Cardiac fibroblast (primary cell): ENCODE results near the gene CRYBA4.

Source experiments
- DNase-seq, 2 donors: peaks; one replicate each; pipeline versions ENCODE4 v3.0.0 to v3.0.0-alpha.2; 2010; ENCODE audit warnings: low read depth in 2 of 2
- H3K4me3 ChIP-seq, 2 donors: replicated peaks in 1 of 2; 1 replicate in 1 of 2; 2 replicates in 1 of 2; pipeline ENCODE4 v1.5.1; 2011; ENCODE audit warnings: low read depth in 2 of 2, low read length in 2 of 2, mild to moderate bottlenecking in 2 of 2, moderate library complexity in 1 of 2
- CTCF ChIP-seq: IDR thresholded peaks from one replicate; pipeline ENCODE4 v1.5.1; 2011; ENCODE audit warnings: low read depth, mild to moderate bottlenecking, low read length, inconsistent platforms

Gene CRYBA4

DNA sequence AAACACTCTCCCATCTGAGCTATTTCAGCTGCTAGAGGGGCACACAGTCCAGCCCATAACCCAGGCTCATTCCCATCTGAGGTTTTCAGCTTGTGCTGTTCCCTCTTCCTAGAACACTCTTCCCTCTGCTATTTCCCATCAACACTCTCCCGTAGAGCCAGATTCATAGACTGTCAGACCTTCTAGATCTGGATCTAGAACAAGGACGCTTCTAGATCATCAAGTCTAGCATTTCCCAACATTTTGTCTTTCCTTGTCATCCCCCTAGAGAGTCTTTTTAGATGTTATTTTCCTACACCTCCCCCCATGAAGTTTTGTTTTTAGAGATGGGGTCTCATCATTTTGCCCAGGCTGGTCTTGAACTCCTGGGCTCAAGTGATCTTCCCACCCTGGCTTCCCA, 13.4 kb downstream of the CRYBA4 start:
- TF ChIP-seq CTCF, result no peak
- no peak for DNase-seq
- no peak overlapping the region for H3K4me3 ChIP-seq

DNA sequence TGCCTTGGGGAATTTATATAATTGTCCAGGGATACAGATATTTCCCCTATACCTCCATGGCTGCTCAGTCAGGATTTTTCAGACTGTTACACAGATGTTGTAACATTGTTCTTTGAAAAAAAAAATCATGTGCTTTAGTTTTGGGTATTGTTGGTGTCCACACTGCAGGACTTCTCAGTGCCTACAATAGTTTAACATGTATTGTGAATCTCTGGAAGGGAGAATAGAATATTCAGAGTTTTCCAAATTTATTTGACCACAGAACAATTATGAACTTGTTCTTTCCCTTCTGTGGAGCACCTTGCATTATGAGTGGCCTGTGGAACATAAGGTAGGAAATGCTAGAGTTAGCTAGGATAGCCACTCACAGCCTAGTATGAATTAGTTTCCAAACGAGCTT, 14.5 kb downstream of the CRYBA4 start:
- DNase-seq, result no peak
- TF ChIP-seq CTCF, result no peak
- no peak overlapping the region for H3K4me3 ChIP-seq

DNA sequence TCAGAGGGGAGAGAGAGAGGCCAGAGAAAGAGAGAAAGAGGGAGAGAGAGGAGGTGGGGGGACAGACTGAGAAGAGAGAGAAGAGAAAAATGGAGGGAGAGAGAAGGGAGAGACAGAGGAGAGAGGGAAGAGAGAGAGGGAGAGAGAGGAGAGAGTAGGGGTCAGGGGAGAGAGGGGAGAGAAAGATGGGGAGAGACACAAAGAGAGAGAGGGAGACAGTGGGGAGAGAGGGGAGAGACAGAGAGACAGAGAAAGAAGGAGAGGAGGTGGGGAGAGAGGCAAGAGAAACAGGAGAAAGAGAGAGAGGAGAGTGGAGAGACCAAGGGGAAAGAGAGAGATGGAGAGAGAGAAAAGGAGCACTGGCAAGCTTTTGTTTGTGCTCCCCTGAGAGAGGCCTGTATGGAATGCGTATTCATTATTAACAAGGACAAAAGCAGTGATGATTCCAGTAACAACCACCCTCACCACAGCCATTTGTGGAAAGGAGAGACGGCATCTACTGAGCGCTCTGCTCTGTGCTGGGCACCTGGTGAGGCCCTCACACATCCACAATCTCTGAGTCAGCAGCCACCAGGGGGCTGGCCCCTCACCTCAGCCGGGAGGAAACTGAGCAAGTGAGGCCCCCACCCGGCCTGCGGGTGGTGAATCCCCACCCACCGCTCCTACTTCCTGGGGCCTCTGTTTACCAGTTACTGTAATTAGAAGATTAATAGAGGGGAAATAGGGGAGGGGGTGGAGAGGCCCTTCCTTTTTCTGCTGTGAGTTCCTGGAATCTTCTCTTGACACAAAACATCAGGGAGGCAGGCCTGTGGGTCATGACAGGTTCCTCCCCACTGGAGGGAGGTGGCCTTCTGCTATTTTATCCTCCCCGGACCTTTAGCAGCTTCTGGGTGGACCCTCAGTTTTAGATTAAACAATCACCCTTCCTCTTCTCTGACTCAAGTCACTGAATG, 21.0 kb downstream of the CRYBA4 start:
- DNase-seq, result peak in 1 of 2 donors; percentile 19
- no peak overlapping the region for H3K4me3 ChIP-seq
- TF ChIP-seq CTCF, result no peak

GRCh38 chr22:26643418-26644100, 21.8 kb downstream of the CRYBA4 start:
- H3K4me3 ChIP-seq, result no peak overlapping the region
- no peak for TF ChIP-seq CTCF
- no peak for DNase-seq

DNA sequence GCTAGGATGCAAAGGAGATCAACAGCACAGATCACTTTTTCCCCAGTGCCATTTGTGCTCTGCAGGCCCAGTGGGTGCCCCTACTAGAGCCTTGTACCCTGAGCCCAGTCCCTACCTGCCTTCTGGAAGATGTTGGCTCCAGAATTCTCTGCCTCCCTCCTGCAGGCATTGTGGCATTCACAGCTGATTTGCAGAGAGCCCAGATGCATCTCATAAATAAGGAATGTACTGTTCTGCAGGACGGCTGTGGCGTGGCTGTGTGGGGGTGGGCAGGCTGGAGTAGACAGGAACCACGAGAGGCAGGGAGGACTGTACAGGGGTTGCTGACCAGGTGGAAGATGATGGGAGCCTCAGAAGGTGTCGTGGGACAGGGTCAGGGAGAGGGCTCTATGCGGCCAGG, 24.4 kb downstream of the CRYBA4 start:
- peak; percentile 23 to 41 for DNase-seq
- TF ChIP-seq CTCF, result no peak
- no peak overlapping the region for H3K4me3 ChIP-seq

DNA sequence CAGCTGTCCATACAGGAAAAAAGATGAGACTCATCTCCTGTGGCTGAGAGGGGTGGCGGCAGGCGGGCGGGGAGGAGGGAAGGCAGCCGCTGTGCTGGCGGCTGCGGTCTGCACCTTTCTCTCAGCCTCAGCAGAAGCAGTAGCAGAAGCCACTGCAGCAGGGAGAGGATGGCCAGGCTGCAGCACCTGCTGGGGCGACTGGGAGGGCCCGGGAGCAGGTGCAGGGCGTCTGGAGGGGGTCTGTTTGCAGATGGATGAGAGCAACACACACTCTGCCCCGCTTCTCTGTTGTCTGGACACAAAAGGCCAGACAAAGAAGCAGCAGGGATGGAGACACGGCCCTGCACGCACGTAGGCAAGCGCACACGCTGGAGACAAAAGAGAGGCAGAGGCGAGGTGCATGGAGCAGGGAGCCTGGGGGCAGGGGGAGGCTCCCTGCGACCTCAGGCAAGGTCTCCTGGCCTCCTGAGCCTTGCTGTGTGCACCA, 26.3 kb downstream of the CRYBA4 start:
- no peak for TF ChIP-seq CTCF
- no peak overlapping the region for H3K4me3 ChIP-seq
- no peak for DNase-seq
